HK-2 (cell line): Measurements from ENCODE around the gene SYS1.
A peak's percentile ranks its signal among the peaks of the same experiment; 100 is the strongest.

Experiments
- DNase-seq: peaks from one replicate; pipeline ENCODE4 v3.0.0-alpha.2; 2018; ENCODE audit not compliant: unreplicated experiment

SYS1 gene

DNA sequence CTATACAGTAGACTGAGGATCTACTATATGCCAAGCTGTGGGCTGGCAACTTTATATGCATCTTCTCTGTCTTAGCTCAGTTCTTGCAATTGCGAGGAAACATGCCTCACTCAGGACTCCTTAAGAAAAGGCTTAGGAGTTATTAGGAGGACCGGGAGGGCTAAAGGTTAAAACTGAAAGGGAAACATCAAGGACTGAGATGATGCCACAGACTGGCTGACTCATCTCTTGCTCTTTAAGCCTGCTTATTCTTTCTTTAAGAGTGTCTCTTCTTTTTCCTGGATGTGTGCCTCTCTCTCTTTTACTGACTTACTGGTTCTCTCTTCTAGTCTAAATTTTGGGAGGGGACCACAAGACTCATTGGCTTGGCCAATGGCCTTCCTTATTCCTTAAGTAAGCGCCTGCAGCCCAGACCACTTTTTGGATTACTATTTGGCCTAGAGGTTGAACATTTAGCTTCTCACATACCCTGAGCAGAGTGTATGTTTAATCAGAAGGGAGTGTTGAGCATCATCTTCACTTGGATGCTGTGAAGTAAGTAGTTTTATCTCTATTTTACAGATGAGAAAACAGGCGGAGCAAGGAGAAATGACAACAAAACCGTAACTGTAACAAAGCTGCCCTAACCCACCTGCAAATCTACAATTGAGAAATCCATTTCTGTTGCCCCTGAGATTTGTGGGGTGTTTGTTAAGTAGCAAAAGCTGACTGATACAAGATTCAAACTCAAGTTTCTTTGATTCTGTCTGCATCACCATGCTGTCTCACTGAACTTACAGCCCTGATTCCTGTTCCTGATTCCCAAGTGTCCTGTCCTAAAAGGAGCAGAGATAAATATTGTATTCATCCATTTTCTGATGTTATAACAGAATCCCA lies 7.5 kb upstream of the SYS1 start:
- no peak for DNase-seq

GRCh38 chr20:45358282-45359068 lies 4.5 kb upstream of the SYS1 start:
- DNase-seq: no peak

DNA sequence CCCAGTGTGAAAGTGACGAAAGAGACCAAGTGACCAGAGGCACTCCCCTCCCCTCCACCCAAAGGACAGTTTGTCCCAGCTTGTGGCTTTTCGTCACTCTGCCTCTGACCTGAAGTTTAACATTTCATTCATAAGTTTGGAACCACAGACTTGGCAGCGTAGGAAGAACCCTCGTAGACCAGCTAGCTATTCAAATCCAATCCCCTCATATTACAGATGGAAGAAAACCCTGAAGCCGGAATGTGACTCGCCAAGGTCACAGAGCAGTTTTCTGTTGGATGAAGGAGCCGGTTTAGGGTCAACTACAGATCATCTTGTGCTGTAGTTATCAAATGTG lies 3.9 kb upstream of the SYS1 start:
- DNase-seq: no peak

- peak; percentile 59 for DNase-seq
Observed at GRCh38 chr20:45359406-45360148, 3.4 kb upstream of the SYS1 start.

DNA sequence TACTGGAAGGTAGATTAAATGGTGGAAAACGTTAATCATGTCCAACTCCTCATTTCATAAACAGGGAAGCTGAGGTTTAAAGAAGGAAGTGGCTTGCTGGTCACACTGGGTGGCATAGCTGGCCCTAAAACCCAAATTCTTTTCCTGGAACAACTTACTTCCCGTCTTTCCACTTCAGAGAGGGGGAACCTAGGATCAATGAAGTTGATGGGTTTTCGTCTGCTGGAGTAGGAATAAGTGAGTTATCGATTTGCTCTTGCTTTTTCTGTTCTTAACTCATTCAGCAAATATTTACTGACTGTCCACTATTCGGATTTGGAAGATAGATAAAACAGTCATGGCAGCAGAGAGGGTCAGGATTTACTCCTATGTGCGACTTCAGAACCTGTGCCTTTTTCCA lies 1.2 kb upstream of the SYS1 start:
- no peak for DNase-seq

DNA sequence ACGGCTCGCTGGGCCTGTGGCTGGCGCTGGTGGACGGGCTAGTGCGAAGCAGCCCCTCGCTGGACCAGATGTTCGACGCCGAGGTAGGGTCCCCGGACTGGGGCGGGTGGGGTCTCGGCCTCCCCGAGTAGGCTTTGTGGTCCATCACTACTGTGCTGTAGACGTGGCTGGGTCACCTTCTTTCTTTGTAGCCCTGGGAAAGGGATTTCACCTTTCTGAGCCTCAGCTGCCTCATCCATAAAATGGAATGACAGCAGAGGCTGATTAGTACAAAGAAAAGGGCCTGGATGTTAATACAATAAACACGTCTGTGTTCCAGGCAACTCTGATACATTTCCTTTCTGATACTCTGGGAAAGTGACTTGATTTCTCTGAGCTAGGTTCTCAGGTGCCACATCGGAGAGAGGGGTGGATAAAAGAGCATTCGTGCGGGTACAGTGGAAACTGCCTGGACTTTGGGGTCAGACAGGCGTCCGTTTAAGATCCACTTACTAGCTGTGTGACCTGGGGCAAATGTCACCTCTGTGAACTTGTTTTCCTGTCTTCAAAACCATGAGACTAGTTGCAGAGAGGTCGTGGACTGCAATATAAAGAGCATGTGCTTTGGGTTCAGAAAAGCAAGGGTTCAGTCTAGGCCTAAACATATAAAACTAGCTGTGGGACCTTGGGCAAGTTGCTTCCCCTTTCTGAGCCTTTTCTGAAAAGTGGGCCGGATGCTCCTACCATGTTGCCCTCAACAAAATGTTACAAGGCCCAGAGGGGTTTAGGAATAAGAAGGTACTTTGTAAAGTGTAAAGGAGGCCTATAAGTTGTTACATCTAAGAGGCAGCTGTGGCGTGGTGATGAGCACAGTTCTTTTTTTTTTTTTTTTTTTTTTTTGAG lies 896 bp downstream of the SYS1 start:
- DNase-seq: no peak

GRCh38 chr20:45365444-45365970 lies 2.6 kb downstream of the SYS1 start:
- no peak for DNase-seq

GRCh38 chr20:45366192-45366591 lies 3.2 kb downstream of the SYS1 start:
- no peak for DNase-seq

DNA sequence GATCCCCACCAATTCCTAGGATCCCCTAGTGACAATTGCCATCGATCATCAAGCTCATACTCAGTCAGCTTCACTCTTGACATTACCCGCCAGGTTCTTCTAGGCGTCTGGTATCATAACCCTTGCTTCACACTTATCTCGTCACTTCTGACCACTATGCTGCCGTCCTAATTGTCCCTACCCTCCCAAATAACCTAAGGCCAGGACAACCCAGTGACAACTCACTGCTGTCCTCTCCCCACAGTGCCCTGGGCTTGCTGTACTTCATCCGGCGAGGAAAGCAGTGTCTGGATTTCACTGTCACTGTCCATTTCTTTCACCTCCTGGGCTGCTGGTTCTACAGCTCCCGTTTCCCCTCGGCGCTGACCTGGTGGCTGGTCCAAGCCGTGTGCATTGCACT lies 3.7 kb downstream of the SYS1 start:
- DNase-seq: no peak

GRCh38 chr20:45367126-45367525 lies 4.2 kb downstream of the SYS1 start:
- DNase-seq: no peak

- no peak for DNase-seq
Observed at GRCh38 chr20:45368221-45368980, 5.4 kb downstream of the SYS1 start.

DNA sequence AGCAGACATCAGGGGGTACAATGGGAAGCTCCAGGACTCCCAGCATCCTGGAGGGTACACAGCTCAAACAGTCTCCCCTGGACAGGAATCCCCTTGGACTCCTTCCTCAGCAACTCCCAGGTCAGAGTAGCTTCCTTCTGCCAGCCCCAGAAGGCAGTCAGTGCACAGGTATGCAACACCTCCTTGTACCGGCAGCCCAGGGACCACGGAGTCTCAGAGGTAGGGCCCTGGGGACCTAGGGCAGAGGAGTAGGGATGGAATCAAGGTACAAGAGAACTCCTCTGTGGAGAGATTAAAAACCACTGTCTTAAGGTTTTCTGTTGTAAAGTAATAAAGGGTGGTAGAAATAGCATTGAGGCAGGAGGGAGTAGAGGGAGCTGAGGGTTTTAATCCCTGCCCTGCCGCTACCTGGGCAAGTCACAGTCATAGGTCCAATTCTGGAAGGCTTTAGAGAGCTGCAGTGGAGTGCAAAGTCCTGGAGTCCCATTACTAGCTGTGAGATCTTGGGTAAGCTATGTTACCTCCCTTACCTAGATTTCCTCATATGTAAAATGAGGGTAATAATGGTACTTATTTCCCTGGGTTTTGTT lies 7.7 kb downstream of the SYS1 start:
- DNase-seq: no peak

GRCh38 chr20:45372241-45372640 lies 9.3 kb downstream of the SYS1 start:
- no peak for DNase-seq

DNA sequence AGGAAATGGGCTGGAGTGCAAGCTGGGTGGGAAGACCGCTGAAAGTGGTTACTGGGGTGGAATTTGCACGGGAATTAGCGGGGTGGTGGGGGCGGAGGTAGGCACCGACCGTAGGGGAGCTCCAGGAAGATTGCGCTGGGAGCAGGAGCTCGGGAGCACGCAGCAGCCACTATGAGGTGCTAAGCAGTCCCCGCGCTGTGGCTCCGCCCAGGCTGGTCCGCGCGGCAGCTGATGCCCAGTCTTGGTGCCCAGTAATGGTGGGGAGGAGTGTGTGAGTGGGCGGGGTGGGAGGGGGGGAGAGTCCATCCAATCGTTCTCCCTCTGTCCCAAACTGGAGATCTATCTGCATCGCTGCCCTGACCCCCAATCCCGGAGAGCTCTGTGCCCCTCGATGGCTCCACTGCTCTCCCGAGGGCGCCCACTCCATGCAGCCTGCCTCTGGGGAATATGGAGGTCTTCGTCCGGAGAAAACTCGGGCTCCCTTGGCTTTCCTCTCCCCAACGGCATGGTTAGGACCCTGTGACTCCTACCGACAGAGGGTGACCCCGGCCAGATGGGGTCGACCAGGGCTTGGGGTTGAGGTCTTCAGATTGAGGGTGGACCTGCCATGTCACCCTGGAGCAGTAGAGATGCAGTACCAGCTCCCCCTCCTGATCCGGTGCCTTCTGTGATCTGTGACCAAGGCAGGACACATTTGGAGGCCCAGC lies 9.8 kb downstream of the SYS1 start:
- no peak for DNase-seq

- peak; percentile 55 for DNase-seq
Observed at GRCh38 chr20:45373353-45374100, 10.6 kb downstream of the SYS1 start.

DNA sequence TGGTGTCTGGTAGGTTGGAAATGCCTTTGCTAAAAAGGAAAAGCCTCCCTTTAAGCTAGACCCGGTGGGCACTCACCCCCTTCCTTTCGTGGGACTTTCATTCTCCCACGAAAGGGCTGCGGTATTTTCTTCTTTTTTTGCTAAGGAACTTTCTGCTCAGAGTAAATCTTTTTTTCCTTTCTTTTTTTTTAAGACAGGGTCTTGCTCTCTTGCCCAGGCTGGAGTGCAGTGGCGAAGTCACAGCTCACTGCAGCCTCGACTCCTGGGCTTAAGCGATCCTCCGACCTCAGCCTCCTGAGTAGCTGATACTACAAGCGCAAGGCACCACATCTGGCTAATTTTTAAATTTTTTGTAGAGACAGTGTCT lies 11.1 kb downstream of the SYS1 start:
- no peak for DNase-seq

GRCh38 chr20:45374966-45375365 lies 12.0 kb downstream of the SYS1 start:
- DNase-seq: no peak

- DNase-seq: no peak
Observed at GRCh38 chr20:45377269-45377668, 14.3 kb downstream of the SYS1 start.

DNA sequence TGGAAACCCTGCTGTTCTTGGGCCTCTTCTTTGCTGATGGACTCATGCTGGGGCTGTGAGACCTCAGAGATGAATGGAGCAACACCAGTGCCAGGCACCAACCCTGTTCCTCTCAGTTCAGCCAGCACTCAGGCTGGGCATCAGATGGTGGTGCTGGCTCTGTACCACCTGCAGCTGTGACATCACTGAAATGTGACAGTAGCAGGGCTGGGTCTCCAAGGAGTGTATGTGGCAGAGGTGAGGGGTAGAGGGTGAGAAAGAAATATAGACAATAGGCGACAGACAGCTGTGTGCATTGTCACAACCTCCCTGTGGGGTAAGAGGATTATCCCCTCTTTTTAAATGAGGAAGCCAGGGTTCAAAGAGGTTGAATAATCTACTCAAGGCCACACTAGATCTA lies 15.2 kb downstream of the SYS1 start, which contains the start of gene TP53TG5:
Gene TP53TG5, minus strand, starts transcription at position 135 of the 400 bp plus-strand sequence. Its CDS starts 89 bp downstream, at position 46.
- no peak for DNase-seq
